Psoas muscle (tissue), 8 donors: ENCODE data around the gene ILF2. TPM values are rescaled to one million over a fixed set of nuclear protein-coding genes. Genes with fewer than 3 reads are reported as not detected.

Experiments
- ATAC-seq, 4 donors: fragments of 200-7000 bp; cut with Tn5 transposase; one replicate each; pipeline ENCODE4 v1.9.1; 2020; ENCODE audit warnings: moderate library complexity in 3 of 4, mild to moderate bottlenecking in 2 of 4
- DNase-seq, 2 donors: peaks; one replicate each; pipeline ENCODE4 v3.0.0-alpha.2; 2020
- H3K27ac ChIP-seq: fragments of 200-600 bp; one replicate; pipeline ENCODE4 v1.8.0; 2022
- H3K27me3 ChIP-seq, 3 donors: fragments of 200-600 bp in 1 of 3; one replicate each; pipeline versions ENCODE4 v1.6.1 to v1.8.0; 2013 to 2022; ENCODE audit warnings: low read length in 2 of 3, mild to moderate bottlenecking in 2 of 3, moderate library complexity in 1 of 3; ENCODE audit not compliant: insufficient read depth in 3 of 3
- H3K36me3 ChIP-seq, 2 donors: fragments of 200-600 bp in 1 of 2; one replicate each; pipeline versions ENCODE4 v1.6.1 to v1.8.0; 2013 to 2022; ENCODE audit warnings: low read depth in 1 of 2, mild to moderate bottlenecking in 1 of 2, moderate library complexity in 1 of 2; ENCODE audit not compliant: insufficient read depth in 1 of 2
- H3K4me1 ChIP-seq: fragments of 200-600 bp; one replicate; pipeline ENCODE4 v1.8.0; 2022
- H3K4me3 ChIP-seq: fragments of 200-600 bp; one replicate; pipeline ENCODE4 v1.8.0; 2022; ENCODE audit warnings: mild to moderate bottlenecking
- H3K9me3 ChIP-seq: fragments of 200-600 bp; one replicate; pipeline ENCODE4 v1.8.0; 2022
- WGBS, 3 donors: extraction: QIAGEN DNeasy Blood & Tissue Kit; methylation state at CpG; one replicate each; pipeline versions ENCODE4 v1.1.6 to v1.1.7; 2013; 5-methylcytosine and 5-hydroxymethylcytosine counted together
- intact Hi-C, 2 donors: fragments of 100-400 bp; cut with DNase I; formaldehyde crosslinking; loops; one replicate each; pipeline versions ENCODE4 v1.11.0 to v1.14.2; 2022
- polyA plus RNA-seq, 3 donors: library from polyadenylated mRNA; stranded (reverse); fragments of 200-250 nt; gene quantifications; one replicate each; pipeline ENCODE4 v1.2.3, GENCODE V29; 2013
- total RNA-seq, 4 donors: library from RNA; stranded (reverse); fragmentation: NEBNext Ultra II Directional in 2 of 4; extraction: Animal tissue kit (Norgen Biotek cat#: 25700) in 2 of 4; gene quantifications; one replicate each; pipeline versions ENCODE4 v1.2.1 to v1.2.4, GENCODE V29; 2021 to 2023
- TF ChIP-seq, protein P1 (sequence below): fragments of 200-600 bp; IDR thresholded peaks from one replicate; pipeline ENCODE4 v1.8.0; 2022; ENCODE audit warnings: antibody characterized with exemption
- donor health status: healthy with polysubstance abuse.
- donor health status: DM: no; HTN: no; CAD: no; lungs with moderate emphysema.
- donor health status: Bipolar disorder and iron deficiency.
- donor health status: healthy.
- donor health status: DM: yes; HTN: yes; CAD: no.
- donor health status: DM: no; HTN: no; CAD: no.
- donor health status: DM: no; HTN: no; CAD: no.
- donor health status: DM: yes; HTN: yes; CAD: no.

The ILF2 gene
- total and polyA plus RNA-seq, 7 donors = 71.7 to 158 (median 99.2) TPM

- intact Hi-C loops = no loop called here
- no peak for ATAC-seq
- DNase-seq = no peak
These were observed 16.7 kb upstream of the ILF2 start for GRCh38 chr1:153687346-153688125.

DNA sequence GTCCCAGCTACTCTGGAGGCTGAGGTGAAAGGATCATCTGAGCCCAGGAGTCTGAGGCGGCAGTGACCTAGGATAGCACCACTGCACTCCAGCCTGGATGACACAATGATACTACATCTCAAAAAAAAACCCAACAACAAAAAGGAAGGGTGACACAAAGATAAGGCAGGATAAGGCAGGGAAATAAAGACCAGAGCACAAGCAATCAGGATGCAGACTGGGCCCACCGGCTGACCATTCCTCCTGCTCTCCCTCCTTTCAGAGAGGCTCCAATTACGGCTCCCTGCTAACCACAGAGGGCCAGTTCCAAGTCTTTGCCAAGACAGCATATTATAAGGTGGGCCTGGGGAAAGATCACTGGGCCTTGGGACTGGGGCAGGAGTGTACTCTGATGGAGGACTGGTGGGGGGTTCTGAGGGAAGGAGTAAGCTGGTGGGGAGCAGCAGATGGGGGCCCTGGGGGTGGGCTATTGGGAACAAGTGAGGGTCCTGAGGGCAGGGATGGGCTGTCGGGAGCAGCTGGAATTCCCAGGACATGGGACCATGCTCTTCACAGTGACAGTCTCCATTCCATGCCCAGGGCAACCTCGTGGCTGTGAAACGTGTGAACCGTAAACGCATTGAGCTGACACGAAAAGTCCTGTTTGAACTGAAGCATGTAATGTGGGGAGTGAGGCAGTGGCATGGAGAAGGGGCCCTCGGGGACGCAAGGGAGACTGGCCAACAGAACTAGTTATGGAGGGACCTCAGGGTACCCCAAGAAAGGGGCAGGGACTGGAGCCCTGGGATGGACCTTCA, 14.9 kb upstream of the ILF2 start:
- DNase-seq (no peak), ATAC-seq (no peak)
- WGBS, 3 donors = 57 to 66% (median 64%) methylated on average over 11 of the region's 11 CpGs
- H3K36me3 ChIP-seq = peaks cover 0 to 7% of the 10 kb centered on the region in 2 donors
- H3K27me3 ChIP-seq = peaks cover 0 to 12% (median 0%) of the 10 kb centered on the region in 3 donors
- no peaks in the 10 kb centered on the region for H3K4me1 ChIP-seq
- intact Hi-C loops = no loop called here
- H3K4me3 ChIP-seq = no peak overlapping the region
- no peaks in the 10 kb centered on the region for H3K9me3 ChIP-seq
- no peak overlapping the region for H3K27ac ChIP-seq
- TF ChIP-seq, protein P1, sequence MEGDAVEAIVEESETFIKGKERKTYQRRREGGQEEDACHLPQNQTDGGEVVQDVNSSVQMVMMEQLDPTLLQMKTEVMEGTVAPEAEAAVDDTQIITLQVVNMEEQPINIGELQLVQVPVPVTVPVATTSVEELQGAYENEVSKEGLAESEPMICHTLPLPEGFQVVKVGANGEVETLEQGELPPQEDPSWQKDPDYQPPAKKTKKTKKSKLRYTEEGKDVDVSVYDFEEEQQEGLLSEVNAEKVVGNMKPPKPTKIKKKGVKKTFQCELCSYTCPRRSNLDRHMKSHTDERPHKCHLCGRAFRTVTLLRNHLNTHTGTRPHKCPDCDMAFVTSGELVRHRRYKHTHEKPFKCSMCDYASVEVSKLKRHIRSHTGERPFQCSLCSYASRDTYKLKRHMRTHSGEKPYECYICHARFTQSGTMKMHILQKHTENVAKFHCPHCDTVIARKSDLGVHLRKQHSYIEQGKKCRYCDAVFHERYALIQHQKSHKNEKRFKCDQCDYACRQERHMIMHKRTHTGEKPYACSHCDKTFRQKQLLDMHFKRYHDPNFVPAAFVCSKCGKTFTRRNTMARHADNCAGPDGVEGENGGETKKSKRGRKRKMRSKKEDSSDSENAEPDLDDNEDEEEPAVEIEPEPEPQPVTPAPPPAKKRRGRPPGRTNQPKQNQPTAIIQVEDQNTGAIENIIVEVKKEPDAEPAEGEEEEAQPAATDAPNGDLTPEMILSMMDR = no peak

More at GRCh38 chr1:153687346-153688125, 16.7 kb upstream of the ILF2 start:
- no peak overlapping the region for H3K4me3 ChIP-seq
- no peaks in the 10 kb centered on the region for H3K4me1 ChIP-seq
- no peaks in the 10 kb centered on the region for H3K27me3 ChIP-seq
- H3K36me3 ChIP-seq = peaks cover 0 to 3% of the 10 kb centered on the region in 2 donors
- 83 to 85% (median 84%) methylated on average over 13 to 16 of the region's 16 CpGs for WGBS, 3 donors
- H3K9me3 ChIP-seq = no peaks in the 10 kb centered on the region
- TF ChIP-seq, protein P1 = no peak
- H3K27ac ChIP-seq = no peak overlapping the region

DNA sequence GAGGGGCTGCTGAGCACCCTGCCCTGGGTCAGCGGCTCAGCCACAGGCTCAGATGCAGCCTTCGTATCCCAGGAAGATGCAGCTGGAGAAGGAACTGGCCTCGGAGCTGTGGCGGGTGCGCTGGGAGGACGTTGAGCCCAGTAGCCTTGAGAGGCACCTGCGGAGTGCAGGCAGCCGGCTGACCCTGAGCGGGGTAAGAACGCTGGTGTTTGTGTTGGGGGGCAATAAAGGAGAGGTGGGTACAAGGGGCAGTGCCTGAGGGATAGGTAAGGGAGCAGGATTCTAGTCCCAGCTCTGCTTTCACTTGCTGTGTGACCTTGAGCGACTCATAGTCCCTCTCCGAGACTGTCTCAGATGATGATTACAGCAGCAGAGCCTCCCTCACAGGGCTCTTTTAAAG, 14.1 kb upstream of the ILF2 start:
- DNase-seq (no peak), ATAC-seq (no peak)
- Histone ChIP-seq H3K27ac (no peak overlapping the region), H3K4me1 (no peaks in the 10 kb centered on the region), H3K4me3 (no peak overlapping the region), H3K27me3 (peaks cover 0 to 18% (median 3%) of the 10 kb centered on the region in 3 donors), H3K36me3 (peaks cover 0 to 7% of the 10 kb centered on the region in 2 donors), H3K9me3 (no peaks in the 10 kb centered on the region)
- WGBS, 3 donors = 84 to 87% (median 86%) methylated on average over 12 of the region's 12 CpGs
- TF ChIP-seq, protein P1 = no peak
- intact Hi-C loops = loop anchor here in 1 of 2 donors (5.0 kb wide), 1 partner anchor 32 kb away; no protein-coding TSS in a partner anchor

DNA sequence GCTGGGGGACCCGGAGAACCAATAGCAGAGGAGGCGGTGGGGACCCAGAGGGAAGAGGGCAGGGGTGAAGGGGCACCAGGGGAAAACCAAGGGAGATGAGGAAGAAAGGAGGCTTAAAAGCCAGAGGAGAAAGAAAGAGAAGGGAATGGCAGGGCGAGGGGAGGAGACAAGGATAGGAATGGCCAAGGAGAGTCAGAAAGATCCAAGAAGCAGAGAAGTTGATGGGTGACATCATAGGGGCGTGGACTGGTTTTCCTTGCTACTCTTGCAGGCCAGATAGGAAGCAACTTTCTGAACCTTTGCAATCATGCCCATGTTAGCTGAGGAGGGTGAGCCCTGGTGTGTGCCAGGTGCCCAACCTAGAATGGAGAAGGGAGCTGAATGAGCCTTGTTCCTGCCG, 13.1 kb upstream of the ILF2 start:
- Histone ChIP-seq H3K4me1 (no peaks in the 10 kb centered on the region), H3K36me3 (peaks cover 0 to 7% of the 10 kb centered on the region in 2 donors), H3K27me3 (peaks cover 0 to 28% (median 8%) of the 10 kb centered on the region in 3 donors), H3K4me3 (no peak overlapping the region), H3K27ac (no peak overlapping the region), H3K9me3 (no peaks in the 10 kb centered on the region)
- no peak for DNase-seq
- WGBS, 3 donors = 77 to 83% (median 82%) methylated on average over 5 of the region's 5 CpGs
- TF ChIP-seq, protein P1 = no peak
- intact Hi-C loops = loop anchor here in 1 of 2 donors (5.0 kb wide), 1 partner anchor 33 kb away; no protein-coding TSS in a partner anchor
- ATAC-seq = no peak
